GM12873 (cell line): Measurements from ENCODE around the gene DSN1.

Source experiments
- TF ChIP-seq, protein P1 (sequence below): IDR thresholded peaks from 2 replicates; pipeline ENCODE4 v1.5.1; 2012; ENCODE audit warnings: low read depth, mild to moderate bottlenecking, moderate library complexity, low read length, control low read depth; ENCODE audit not compliant: insufficient read depth; ENCODE audit errors: missing control alignments

DSN1 gene

DNA sequence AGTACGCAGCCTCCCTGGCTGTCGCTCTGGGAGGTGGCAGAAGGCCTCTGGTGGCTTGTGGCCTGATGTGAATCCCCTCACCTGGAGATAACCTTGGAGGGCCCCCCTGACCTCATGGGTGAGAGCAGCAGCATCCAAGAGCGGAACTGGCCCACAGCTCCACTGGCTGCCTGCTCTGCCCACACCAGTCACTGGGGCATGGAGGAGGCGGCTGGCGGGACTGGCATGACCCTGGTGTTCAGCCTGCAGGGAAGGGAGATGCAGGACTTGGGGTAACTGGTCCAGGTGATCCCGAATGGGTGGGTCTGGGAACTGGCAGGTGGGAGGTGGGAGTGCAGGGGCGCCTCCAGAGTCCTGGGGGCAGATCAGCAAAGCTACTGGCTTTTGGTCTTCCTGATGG lies 10.6 kb upstream of the DSN1 start:
- TF ChIP-seq, protein P1, sequence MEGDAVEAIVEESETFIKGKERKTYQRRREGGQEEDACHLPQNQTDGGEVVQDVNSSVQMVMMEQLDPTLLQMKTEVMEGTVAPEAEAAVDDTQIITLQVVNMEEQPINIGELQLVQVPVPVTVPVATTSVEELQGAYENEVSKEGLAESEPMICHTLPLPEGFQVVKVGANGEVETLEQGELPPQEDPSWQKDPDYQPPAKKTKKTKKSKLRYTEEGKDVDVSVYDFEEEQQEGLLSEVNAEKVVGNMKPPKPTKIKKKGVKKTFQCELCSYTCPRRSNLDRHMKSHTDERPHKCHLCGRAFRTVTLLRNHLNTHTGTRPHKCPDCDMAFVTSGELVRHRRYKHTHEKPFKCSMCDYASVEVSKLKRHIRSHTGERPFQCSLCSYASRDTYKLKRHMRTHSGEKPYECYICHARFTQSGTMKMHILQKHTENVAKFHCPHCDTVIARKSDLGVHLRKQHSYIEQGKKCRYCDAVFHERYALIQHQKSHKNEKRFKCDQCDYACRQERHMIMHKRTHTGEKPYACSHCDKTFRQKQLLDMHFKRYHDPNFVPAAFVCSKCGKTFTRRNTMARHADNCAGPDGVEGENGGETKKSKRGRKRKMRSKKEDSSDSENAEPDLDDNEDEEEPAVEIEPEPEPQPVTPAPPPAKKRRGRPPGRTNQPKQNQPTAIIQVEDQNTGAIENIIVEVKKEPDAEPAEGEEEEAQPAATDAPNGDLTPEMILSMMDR, result no peak

DNA sequence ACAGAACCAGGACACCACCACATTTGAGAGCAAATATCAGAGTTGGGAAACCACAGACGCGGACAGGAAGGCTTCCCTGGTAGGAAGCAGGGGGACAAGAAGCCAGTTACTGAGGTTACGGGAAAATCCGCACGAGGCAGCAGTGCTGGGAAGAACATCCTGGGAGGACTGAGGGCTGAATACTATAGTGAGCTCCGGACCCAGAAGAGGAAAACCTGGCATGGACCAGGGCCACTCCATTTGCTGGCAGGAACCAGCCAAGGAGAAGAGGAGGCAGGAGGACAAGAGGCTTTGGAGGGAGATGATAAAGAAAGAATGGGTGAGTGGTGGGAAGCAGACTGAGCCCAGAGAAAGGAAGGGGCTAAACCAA lies 6.1 kb upstream of the DSN1 start:
- TF ChIP-seq, protein P1, result no peak

DNA sequence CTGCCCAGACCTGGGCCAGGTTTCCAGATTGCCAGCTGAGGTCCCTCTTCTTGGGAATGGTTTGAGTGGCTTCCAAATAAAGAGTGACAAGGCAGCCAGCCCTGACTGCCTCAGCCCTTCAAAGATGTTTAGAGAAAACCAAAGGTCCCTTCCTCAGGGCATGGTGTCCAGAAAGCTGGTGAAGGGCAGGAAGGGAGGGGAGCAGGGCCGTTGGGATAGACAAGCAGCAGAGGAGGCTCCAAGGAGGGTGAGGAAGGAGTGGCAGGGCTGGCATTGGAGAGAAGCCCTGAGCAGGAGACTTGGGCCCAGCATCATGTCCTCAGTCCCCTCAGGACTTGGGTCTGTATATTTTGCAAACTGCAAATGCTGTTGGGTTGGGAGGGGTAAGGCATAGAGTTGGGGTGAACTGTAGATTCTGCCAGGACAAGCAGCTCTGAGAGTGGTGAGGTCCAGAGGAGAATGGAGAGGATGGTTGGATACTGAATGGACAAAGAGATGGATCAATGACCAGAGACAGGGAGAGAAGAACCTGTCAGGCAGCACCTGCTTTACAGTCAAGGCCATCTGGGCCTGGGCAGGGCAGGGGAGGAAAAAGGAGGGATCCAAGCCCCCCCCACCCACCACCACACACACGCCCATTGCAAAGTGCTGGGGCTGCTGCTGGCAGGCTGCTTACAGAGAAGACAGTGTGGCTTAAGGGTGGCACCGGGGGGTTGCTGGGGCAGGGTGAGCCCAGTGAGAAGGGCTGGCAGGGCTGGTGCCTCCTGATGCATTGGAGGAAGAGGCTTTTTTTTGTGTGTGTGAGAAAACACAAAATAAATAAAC lies 5.5 kb upstream of the DSN1 start:
- TF ChIP-seq, protein P1, result no peak

DNA sequence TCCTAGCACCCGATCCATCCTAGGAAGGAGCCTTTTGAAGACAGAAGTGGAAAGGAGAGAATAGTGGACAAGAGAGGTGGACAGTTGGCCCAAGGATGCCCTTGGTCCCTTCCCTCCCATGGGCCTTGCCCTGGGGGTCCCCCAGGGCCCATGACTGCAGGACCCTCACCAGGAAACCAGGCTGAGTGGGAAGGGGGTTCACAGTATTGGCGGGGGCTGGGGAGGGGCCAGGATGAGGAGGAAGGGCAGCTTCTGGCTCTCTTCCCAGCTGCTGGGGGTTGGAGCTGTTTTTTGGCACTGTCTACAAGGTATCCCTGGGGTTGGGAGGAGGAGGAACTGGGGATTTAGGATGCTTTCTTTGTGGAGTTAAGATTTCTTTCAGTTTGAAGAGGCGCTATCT lies 4.0 kb upstream of the DSN1 start:
- TF ChIP-seq, protein P1, result no peak

DNA sequence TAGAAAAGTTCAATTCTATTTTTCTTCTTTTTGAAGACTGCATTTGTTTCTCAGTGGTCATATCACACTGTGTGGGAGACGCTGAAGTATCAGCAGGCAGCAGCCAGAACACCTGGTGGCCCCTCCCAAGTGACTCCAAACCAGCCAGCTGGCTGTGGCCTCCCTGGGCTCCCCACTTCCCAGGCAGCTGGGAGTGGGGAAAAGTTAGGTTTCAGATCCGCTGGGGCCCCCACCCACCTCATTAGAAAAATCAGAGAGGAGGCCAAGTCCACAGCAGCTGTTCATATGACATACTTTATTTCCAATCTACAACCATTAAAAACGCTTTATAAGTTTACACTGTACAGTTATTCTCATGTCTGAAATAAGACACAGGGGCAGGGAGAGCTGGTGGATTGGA lies 3.6 kb upstream of the DSN1 start:
- TF ChIP-seq, protein P1, result no peak

DNA sequence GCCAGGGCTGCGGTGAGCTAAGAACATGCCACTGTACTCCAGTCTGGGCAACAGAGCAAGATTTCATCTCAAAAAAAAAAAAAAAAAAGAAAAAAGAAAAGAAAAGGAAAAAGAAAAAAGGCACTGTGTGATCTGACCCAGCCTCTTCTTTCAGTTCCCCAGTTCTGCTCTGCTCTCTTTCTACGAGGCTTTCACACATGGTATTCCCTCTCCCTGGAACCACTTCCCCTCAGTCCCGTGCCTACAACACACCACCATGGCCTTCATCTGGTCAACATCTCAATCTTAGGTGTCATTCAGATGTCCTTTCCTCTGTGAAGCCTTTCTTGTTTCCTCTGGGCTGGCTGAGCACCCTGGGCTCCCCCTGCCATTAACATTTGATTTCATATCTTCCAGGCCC lies 2.3 kb upstream of the DSN1 start:
- TF ChIP-seq, protein P1, result no peak

DNA sequence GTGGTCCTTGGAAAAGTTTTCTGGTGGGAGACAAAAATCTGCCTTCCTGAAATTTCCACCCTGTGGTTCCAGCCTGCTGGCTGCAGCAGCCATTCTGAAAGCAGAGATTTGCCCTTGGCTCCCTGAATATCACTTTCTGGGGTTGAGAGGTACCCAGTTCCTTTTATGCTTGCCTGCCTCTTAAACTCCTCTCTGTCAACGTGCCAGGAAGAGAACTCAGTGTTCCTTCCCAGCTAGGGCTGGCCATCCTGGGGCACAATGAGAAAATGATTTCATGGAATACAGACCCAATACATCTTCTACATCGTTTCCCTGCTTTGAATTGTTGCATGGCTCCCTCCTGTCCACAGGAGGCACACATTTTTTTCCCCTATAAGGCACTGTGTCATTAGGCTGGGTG lies 1.6 kb upstream of the DSN1 start:
- TF ChIP-seq, protein P1, result peak; percentile 17
